HG02938 (cell line): ENCODE results near the gene SLC12A9.
"Not testable (repeated sequence)": the region's sequence is repeated elsewhere in the genome, so short reads cannot be mapped to it uniquely, and the experiment has no call there.

ENCODE experiments used
- ATAC-seq: cut with Tn5 transposase; IDR thresholded peaks from one replicate; pipeline ENCODE4 v1.9.1; 2021; ENCODE audit warnings: mild to moderate bottlenecking, moderate library complexity; ENCODE audit not compliant: unreplicated experiment

Gene SLC12A9

DNA sequence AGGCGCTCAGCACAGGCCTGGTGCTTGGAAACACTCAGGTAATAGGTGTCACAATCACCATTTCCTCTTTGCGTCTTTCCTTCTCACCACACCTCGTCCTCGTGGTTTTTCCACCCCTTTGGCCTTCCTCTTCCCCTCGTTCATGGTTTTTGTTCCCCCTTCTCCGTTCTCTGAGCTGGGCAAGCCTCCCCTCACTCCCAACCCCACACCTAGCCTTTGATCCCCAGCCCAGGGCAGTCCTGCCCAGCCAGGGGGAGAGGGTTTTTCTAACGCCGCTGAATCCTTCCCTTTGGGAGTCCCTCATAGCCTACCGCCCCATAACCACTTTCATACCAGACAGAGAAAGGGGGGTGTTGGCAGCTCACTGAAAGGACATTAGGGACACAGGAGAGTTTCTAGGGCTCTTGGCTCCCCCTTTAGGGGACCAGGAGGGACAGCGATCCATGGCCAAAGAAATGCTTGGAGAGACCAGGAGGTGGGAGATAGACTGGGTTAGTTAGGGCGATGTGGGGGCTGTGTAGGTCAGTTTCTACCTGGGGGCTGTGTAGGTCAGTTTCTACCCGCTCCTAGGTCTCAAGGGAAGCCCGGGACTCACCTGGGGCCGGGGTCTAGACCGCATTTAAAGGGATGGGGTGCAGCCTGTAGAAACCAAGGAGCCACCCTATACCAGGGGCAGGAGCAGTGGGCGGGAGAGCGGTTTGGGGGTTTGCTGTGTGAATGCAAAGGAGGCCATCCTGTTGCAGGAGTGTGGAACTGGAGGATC, 26.6 kb upstream of the SLC12A9 start:
- ATAC-seq: no peak

DNA sequence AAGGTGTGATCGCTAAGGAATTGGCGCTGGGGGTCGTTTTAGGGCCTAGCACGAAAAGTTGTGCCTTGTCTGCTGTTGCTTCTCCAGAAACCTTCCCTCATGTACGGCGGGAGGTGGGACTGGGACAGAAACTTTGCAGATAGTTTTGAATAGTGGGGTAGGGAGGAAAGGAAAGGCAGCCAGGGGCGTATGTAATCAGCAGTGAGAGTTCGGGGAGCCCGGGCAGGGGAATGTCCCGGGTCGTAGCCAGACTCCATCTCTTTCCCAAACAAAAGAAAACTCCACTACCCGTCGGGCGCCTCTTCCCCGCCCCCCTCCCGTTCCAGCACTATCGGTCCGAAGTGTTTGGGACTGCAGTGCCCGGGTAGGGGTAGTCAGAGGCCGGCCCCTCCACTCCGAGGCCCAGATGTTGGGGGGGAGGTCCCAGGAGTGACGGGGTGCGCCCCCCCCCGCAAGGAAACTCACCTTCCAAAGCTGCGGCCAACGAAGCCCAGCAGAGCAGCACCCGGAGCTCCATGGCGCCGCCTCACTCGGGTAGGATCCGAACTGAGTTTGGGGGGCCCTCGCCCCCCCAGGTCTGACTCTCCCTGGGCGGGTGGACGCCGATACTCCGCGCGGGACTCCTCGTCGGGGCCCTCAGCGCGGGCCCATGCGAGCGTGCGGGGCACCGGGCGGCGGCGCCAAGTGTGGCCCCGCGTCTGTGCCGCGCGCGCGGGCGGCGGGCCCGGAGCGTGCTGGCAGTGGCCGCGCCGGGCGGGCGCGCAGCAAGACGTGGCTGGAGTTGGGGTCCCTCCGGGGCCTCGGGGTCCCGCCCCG, 25.8 kb upstream of the SLC12A9 start:
- no peak for ATAC-seq

DNA sequence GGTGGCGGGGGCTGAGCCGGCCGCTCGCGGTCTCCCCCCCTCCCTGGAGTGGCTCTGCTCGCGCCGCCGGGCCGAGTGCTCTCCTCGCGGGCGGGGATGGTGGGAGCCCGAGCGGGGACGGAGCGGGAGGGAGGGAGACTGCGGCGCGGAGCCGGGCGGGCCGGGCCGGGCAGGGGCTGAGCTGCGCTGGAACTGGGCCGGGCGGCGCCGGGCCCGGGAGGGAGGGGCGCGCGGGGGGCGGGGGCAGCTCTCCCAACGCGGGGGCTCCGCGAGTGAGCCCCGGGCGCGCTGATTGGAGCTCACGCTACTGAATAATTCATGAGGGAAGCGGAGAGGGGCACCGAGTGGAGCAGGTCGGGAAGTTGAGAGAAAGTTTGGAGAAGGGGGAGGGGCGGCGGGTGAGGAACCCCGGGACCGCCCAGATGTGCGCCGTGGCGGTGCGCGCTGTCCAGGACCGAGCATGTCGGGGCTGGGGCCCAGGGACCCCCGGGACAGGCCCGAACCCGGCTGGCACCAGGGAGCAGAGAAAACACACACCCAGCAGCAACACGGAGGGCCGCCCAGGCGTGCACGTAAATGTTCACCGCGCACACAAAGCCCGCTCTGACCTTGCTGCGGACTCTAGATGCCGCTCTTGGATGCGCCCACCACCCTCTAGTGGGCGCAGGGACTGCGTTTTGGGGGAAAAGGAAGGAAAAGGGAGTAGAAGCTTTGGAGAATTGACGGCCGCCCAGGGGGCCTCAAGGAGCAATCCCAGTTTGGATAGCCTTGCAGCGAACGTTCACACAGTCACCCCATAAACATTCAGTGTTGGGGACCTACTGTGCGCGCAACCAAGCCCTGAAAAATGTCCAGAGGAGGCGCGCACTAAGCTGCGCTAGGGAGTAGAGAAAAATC, 24.9 kb upstream of the SLC12A9 start, which contains the start of gene EPHB4:
TSS of gene EPHB4 (minus strand) at position 194 of the 897 bp plus-strand sequence. CDS start 493 bp downstream, outside the sequence.
- ATAC-seq: no peak

DNA sequence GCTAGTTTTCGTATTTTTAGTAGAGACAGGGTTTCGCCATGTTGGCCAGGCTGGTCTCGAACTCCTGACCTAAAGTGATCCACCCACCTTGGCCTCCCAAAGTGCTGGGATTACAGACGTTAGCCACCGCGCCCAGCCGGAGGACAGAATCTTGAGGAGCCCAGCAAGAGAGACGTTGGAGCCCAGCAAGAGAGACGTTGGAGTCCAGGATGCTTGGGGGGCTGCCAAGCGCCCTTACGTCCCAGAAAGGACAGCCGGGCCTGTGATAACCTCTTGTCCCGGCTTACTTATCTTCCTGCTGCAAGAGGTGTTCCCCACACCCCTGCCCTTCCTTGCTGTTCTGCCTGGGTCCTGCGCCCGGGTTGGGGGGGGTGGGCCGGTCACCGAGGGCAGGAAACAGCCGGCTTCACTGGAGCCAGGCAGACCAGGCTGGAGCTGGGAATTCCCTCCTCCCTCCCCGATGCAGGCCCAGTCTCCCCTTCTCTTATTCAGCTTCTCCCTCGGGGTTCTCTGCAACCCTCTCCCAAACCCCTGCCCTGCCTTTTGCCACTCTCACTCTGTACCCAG, 23.3 kb upstream of the SLC12A9 start:
- ATAC-seq: no peak

DNA sequence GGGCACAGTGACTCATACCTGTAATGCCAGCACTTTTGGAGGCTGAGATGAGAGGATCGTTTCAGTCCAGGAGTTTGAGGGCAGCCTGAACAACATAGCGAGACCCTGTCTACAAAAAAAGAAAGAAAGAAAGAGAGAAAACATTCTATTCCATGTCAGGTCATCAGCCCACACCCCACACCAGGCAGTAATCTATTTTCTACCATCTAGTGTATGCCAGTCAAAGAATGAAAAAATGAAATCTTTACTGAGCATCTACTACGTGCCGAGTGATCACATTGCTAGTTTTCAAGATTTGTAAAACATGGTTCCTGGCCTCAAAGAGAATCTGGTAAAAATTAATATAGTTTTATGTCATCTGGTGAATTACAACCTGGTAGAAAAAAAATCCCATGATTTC, 22.1 kb upstream of the SLC12A9 start:
- ATAC-seq: no peak

DNA sequence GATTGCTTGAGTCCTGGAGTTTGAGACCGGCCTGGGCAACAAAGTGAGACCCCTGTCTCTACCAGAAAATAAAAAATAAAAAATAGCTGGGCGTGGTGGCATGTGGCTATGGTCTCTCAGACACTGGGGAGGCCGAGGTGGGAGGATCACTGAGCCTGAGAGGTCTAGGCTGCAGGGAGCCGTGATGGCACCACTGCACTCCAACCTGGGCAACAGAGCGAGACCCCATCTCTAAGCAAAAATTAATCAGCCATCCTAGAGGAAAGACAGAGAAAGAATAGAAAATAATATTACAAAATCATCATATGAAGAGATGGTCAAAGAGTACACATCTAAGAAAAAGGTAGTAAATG, 20.3 kb upstream of the SLC12A9 start:
- no peak for ATAC-seq

DNA sequence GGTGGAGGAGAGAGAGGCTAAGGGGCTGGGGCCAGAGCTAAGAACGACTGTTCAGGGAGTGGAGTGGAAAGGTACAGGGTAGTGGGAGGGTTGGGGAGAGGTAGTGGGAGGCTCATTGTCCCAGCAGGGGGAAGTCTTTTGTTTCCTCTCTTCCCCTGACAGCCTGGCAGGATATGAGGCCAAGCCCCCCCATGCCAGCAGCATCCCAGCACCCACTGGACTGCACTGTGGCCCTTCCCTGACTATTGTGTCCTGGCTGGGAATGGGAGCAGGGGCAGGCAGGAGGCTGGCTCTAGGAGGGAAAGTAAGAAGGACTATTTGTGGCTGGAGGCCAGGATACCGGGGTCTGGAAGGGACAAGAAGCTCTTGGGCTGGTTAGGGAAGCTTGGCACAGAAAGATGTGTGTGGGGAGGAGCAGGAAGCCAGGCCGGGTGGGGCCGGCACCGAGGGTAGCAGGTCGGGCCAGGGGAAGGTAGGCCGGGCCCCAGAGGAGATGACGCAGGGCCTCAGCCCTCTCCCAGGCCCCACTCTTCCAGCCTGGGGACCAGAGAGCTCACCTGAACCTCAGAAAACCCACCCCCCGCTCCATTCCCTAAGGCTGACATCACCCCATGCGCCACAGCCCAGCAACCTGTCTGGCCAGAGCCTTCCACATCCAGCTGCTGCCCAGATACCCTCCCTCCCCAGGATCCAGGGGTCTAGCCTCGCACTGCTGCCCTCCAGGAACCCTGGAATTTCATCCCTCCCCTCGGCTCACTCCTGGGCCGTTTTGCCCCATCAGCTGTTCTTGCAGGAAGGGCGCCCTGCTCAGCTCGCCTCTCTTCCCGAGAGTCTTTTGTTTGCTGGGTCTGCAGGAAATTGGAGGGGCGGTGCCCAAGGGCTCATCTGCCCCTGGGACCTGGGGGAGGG, 16.4 kb upstream of the SLC12A9 start:
- no peak for ATAC-seq

DNA sequence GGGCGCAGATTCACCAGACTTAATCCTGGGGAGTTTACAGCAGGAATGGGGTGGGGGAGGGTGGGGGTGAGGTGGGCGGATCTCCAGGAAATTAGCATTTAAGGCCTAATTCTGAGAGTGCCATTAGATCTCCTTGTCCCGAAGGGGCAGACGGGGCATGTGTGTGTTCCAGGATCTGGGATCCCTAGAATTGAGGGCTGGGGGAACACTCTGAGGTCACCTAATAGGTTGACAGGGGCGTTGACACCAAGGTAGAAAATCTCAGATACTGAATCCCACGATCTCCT, 15.8 kb upstream of the SLC12A9 start:
- ATAC-seq: no peak

DNA sequence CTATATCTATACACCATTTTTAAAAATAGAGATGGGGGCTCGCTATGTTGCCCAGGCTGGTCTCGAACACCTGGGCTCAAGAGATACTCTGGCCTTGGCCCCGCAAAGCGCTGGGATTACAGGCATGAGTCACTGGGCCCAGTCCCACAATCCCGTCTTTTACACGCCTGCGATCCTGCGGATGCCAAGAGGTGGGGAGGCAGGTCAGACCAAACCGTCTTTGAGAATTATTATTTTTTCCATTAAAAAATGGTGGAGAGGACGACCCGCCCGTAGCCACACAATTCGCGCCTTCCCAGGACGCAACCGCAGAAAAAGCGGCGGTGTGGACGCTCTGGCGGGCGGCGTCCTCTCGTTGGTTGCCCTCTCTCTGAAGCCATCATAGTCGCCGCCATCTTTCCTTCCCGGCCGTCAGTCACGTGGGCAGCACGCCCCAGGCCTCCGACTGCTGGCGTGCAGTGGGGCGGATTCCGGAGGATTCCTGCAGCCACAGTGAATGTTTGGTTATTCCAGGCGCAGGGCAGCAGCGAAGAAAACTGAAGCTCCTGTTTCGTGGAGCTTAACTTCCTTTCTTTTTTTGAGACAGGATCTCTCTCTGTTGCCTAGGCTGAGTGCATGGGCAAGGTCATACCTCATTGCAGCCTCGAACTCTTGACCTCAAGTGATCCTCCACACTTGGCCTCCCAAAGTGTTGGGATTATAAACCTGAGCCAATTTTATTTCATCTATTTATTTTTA, 15.2 kb upstream of the SLC12A9 start:
- no peak for ATAC-seq

DNA sequence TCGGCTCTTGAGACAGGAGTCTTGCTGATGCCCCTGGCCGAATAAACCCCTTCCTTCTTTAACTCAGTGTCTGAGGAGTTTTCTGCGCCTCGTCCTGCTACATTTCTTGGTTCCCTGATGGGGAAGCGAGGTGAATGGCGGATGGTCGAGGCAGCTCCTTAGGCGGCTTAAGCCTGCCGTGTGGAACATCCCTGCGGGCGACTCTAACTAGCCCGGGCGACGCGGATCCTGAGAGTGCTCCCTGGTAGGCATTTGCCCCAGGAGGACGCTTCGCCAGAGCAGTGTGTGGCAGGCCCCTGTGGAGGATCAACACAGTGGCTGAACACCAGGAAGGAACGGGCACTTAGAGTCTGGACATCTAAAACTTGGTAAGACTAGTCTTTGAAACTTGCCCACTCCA, 13.2 kb upstream of the SLC12A9 start:
- no peak for ATAC-seq

DNA sequence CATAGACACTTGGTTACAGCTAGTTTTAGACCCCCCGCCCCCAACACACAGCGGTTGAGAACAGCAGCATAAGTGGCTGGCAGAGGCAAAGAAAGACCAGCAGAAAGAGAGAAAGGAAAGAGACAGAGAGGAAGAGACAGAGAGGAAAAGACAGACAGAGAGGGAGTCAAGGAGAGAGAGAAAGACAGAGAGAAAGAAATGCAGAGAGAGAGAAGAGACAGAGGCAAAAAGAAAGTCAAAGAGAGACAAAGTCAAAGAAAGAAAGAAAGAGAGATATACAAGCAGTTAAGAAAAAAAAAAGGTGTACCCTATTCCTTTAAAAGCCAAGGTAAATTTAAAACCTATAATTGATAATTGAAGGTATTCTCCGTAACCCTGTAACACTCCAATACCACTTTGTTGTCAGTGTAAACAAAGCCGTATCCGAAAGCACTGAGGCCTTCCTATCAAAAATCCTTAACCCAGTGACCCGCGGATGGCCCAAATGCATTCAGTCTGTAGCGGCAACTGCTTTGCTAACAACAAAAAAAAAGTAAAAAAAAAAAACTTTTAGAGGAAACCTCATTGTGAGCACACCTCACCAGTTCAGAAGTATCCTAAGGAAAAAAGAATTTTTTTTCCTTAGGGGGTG, 11.9 kb upstream of the SLC12A9 start:
- ATAC-seq: no peak

DNA sequence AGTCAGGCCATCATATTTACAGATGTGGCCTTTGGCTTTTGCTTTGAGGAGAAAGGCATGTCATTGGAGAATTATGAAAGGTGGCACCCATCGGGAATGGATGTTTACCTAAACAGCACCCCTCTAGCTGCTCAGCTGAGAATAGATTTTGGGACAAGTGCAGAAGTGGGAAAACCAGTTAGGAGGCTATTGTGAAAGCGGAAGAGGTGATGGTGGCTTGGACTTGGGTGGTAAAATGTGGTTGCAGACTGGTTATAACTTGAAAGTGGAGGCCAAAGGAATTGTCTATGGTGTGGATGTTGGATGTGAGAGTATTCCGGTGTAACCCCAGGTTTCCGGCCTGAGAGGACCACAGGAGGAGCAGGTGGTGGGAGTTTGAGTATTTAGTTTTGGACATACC, 5.2 kb upstream of the SLC12A9 start:
- ATAC-seq: no peak

DNA sequence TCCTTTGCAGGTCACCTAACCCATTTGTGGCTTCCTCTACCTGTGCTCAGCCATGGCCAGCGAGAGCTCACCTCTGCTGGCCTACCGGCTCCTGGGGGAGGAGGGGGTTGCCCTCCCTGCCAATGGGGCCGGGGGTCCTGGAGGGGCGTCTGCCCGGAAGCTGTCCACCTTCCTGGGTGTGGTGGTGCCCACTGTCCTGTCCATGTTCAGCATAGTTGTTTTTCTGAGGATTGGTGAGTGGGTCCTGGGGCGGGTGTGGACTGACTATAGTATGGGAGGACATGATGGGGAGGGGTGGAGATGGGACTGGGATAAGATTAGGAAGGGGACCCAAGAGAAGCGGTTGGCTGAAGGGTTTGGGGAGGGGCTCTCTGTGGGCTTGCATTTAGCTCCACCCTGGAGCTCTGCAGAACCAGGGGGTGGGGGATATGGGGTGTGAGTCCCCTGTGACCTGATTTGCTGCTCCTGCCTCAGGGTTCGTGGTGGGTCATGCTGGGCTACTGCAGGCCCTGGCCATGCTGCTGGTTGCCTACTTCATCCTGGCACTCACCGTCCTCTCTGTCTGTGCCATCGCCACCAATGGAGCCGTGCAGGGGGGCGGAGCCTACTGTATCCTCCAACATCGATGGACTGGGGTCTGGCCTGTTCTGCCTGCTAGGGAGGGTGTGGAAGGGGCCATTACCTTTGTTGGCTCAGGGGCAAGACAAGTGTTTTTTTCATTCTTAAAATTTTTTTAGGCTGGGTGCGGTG, 1.8 kb downstream of the SLC12A9 start:
- no peak for ATAC-seq

DNA sequence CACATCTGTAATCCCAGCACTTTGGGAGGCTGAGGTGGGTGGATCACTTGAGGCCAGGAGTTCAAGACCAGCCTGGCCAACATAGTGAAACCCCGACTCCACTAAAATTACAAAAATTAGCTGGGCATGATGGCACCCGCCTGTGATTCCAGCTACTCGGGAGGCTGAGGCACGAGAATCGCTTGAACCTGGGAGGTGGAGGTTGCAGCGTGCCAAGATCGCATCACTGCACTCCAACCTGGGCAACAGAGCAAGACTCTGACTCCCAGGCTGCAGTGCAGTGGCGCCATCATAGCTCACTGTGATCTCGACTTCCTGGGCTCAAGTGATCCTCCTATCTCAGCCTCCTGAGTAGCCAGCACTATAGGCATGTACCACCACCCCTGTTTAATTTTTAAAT, 2.4 kb downstream of the SLC12A9 start:
- not testable (repeated sequence) for ATAC-seq

DNA sequence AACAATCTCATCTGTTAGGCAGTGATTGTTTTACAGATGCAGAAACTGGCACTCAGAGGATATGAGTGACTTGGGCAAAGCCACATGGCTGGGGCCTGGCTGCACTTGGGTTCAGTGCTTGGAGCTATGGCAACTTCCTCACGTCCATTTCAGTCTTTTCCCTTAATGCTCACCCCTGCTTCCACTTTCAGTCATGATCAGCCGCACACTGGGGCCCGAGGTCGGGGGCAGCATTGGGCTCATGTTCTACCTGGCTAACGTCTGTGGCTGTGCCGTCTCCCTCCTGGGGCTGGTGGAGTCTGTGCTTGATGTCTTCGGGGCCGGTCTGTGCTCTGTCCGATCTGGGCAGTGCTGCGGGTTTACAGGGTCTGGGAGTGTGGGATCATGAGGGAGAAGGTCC, 3.0 kb downstream of the SLC12A9 start:
- ATAC-seq: no peak

DNA sequence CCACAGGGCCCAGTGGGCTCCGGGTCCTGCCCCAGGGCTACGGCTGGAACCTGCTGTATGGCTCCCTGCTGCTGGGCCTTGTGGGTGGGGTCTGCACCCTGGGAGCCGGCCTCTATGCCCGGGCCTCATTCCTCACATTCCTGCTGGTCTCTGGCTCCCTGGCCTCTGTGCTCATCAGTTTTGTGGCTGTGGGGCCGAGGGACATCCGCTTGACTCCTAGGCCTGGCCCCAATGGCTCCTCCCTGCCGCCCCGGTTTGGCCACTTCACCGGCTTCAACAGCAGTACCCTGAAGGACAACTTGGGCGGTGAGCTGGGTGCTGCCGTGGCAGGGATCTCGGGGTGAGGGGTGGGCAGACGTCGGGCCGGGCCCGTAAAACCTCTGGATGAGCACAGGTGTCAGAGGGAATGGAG, 4.4 kb downstream of the SLC12A9 start:
- no peak for ATAC-seq

DNA sequence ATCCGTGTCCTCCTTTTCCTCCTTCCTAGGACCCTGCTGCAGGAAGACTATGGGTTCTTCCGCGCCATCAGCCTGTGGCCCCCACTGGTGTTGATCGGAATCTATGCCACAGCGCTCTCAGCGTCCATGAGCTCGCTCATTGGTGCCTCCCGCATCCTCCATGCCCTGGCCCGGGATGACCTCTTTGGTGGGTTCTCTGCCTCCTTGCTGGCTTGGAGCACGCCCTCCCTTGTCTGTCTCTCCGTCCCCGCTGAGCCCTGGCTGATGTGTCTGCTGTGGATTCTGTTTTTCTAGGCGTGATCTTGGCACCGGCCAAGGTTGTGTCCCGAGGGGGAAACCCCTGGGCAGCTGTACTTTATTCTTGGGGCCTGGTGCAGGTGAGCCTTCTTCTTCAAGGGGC, 7.3 kb downstream of the SLC12A9 start:
- ATAC-seq: no peak
